ENCODE results near the gene DYNLRB1.

The DYNLRB1 gene

GRCh38 chr20:34558320-34559218, 42.3 kb downstream of the DYNLRB1 start, which contains the start of gene MAP1LC3A:
TSS of gene MAP1LC3A (plus strand) at chr20:34558718. CDS start at chr20:34558869, 151 bp downstream.
- peak; percentile 83 to 91 for DNase-seq (ENCODE audit: low read depth in 2 of 2)

DNA sequence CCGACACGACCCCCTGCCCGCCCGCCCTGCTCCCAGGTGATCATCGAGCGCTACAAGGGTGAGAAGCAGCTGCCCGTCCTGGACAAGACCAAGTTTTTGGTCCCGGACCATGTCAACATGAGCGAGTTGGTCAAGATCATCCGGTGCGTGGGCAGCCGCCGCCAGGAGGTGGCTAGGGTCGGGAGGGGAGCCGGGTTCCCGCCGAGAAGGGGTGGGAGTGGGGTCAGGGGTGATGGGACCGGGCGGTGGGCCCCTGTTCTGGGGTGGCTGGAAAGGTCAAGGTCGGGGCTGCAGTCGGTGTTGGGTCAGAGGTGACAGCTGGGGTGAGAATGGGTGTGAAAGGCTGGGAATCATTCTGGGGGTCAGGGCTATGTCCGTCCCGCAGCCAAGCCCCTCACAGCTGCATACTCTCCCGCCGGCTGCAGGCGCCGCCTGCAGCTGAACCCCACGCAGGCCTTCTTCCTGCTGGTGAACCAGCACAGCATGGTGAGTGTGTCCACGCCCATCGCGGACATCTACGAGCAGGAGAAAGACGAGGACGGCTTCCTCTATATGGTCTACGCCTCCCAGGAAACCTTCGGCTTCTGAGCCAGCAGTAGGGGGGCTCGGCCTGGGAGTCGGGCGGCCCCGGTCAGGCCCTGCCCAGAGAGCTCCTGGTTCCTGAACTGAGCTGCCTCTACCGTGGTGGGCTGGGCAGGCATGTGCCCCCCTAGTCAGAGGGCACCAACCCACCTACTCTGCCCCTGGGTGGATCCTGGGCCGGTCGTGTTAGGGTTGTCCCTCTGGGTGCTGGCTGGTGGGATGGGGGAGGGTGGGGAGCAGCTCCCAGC, 43.3 kb downstream of the DYNLRB1 start:
- DNase-seq (ENCODE audit: low read depth in 2 of 2) = no peak

DNA sequence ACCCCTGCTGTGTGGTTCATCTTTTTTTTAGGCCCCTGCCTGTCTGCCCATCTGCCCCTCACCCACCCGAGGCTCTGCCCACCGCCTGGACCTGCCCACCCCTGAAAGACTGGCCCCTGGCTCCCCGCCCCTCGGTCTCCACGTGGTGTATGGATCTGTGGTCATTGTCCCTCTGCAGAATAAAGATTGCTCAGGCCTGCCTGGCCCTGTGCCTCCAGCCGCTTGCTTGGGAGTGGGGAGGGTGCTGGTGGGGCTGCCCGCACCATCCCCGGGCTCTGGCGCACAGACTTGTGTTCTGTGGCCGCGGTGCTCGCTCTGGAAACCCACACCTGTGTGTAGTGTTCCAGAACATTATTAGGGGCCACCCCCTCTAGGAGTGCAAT, 43.9 kb downstream of the DYNLRB1 start:
- no peak for DNase-seq (ENCODE audit: low read depth in 2 of 2)

- no peak for DNase-seq (ENCODE audit: low read depth in 2 of 2)
These were observed 44.4 kb downstream of the DYNLRB1 start for GRCh38 chr20:34560614-34561013.

- no peak for DNase-seq (ENCODE audit: low read depth in 2 of 2)
These were observed 45.4 kb downstream of the DYNLRB1 start for GRCh38 chr20:34561661-34562060.

DNA sequence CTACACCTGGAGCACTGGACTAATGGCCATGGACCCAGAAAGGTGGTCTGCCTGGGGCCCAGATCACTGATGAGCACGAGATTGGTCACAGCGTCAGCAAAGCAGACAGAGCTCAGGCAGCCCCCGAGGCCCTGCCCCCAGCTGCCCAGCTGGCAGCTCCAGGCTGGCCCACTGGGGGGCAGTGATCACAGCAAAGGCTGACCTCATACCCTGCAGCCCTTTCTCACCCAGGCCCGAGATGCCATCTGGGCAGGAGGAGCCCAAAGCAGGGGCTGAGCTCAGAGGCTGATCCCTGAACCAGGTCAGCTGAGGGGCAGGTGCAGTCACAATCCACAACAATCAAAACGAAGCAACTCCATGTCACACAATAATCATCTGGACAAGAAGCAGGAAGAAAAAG, 46.4 kb downstream of the DYNLRB1 start:
- DNase-seq (ENCODE audit: low read depth in 2 of 2) = no peak

- DNase-seq (ENCODE audit: low read depth in 2 of 2) = no peak
These were observed 48.6 kb downstream of the DYNLRB1 start for GRCh38 chr20:34564833-34565232.

DNA sequence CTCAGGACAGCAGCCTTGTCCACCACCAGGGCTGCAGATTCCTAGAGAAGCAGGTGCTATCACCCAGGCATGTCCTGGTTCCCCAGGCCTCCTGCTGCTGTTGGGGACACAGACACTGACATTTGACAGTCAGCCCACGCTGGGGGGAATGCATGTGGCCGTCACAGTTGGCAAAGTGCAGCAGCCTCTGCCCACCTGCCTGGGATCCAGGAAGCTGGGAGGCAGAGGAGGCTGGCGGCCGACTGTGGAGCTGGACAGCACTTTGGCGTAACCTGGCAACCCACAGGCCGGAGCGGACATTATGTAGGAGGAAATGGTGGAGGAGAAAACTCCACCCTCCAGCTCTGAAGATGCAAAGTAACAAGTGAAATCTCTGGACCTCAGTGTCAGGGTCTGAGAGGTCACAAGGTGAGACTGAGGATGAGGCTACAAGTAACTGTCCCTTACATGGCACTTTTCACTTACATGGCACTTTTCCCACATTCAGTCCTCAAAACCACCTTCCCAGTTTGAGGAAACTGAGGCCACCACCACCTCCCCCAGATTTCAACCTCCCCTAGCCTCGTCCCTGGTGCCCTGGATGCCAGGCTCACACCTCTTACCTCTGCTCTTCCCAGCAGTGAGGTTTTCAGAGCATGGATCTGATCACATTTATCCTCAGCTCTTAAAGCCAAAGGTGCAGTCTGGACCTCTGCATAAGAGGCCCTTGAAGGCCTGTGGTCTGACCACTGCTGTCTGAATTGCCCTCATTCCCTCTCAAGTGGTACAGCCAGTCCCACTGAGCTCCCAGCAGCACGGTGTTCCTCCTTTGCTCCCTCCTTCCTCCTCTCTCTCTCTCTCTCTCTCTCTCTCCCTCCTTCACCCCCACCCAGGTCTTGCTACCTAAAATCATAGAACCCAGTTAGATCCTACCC, 51.0 kb downstream of the DYNLRB1 start:
- no peak for DNase-seq (ENCODE audit: low read depth in 2 of 2)

DNA sequence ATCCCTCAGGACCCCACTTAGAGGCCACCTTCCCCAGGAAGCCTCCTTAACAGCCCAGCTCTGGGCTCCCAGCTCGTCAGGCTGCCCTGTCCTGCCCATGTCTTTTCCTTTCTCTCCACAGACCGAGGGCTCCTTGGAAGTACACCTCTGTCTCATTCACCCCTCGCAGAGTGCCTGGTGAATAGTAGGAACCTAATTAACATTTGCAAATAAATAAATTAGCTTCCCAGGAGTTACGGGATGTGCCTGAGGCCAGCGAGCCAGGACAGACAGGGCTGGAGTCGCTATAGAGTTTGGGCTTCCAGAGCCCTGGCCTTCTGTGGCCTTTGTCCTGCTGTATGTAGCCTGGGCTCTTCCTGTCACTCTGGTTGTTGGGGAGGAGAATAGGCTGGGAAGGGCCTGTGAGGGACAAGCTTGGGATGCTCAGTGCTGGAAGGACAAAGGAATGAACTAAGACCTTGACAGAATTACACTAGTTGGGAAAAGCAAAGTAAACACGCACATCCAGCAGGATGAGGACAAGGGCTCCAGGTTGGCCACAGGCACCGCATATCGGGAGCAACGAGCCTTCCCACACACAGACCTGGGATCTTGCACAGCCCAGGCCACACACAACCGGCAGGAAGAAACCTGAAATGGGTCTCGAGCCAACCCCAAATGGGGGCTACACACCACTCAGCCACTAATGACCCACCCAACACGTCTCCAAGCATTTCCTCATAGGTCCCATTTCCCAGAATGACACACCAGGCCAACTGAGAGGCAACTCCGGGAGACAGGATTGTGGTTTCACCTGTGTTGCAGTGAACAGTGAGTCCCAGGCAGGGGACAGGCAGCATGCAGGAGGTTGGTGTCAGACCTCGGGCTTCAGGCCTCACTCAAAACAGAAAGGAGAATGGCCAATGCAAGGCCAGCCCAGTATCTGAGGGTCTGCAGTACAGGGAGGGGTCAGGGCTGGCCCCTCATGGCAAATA, 52.0 kb downstream of the DYNLRB1 start:
- DNase-seq (ENCODE audit: low read depth in 2 of 2) = no peak

DNA sequence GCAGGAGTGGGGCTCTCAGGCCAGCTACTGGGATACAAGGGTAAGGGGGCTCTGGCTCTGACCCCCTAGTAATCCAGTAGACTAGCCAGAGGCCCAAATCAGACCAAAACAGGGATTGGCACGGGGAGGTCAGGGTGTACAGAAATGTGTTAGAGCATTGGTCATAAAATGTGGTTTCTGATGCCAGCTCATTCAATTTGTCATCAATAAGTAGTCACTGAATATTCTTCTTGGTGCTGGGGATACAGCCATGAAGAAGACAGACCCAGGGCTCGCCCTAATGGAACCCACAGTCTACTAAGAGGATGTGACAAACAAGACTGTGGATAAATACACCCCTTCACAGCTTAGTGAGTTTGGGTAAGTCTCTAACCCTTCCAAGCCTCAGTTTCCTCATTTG, 53.4 kb downstream of the DYNLRB1 start:
- DNase-seq (ENCODE audit: low read depth in 2 of 2) = no peak

- no peak for DNase-seq (ENCODE audit: low read depth in 2 of 2)
These were observed 54.7 kb downstream of the DYNLRB1 start for GRCh38 chr20:34570859-34571306.

GRCh38 chr20:34571753-34572152, 55.5 kb downstream of the DYNLRB1 start:
- no peak for DNase-seq (ENCODE audit: low read depth in 2 of 2)

- no peak for DNase-seq (ENCODE audit: low read depth in 2 of 2)
These were observed 57.5 kb downstream of the DYNLRB1 start for GRCh38 chr20:34573541-34574300.

DNA sequence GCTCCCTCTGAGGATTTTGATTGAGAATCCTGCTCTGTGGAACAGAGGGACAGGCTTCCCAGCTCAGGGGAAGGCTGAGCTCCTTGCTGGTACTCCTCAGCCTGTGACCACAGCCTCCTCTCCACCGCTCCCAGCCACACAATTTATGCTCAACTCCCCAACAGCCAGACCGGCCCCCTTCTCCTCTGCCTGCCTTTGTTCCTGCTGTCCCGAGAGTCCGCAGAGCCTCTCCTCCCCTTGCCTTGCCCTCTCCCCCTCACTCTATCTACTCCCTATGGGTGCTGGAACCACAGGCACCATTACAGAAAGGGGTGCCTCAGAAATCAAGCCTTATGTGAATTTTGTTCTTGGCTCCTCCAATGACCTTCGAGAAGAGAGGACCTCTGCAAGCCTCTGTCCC, 58.2 kb downstream of the DYNLRB1 start:
- no peak for DNase-seq (ENCODE audit: low read depth in 2 of 2)

GRCh38 chr20:34574861-34575260, 58.6 kb downstream of the DYNLRB1 start:
- no peak for DNase-seq (ENCODE audit: low read depth in 2 of 2)

GRCh38 chr20:34575271-34575670, 59.0 kb downstream of the DYNLRB1 start:
- no peak for DNase-seq (ENCODE audit: low read depth in 2 of 2)

- DNase-seq (ENCODE audit: low read depth in 2 of 2) = no peak
These were observed 59.5 kb downstream of the DYNLRB1 start for GRCh38 chr20:34575756-34576155.

GRCh38 chr20:34577061-34577460, 60.8 kb downstream of the DYNLRB1 start:
- DNase-seq (ENCODE audit: low read depth in 2 of 2) = no peak

GRCh38 chr20:34578025-34578424, 61.8 kb downstream of the DYNLRB1 start:
- no peak for DNase-seq (ENCODE audit: low read depth in 2 of 2)

- no peak for DNase-seq (ENCODE audit: low read depth in 2 of 2)
These were observed 62.3 kb downstream of the DYNLRB1 start for GRCh38 chr20:34578521-34578920.
